Thymus (tissue), 11 donors: ENCODE results near the gene CFAP73. TPM values are rescaled to one million over a fixed set of nuclear protein-coding genes. Genes with fewer than 3 reads are reported as not detected.
A peak's percentile ranks its signal among the peaks of the same experiment; 100 is the strongest.

Experiments used
- DNase-seq, 9 donors: peaks; one replicate each; pipeline ENCODE4 v3.0.0-alpha.2; 2013; ENCODE audit warnings: low spot score in 9 of 9, low read depth in 6 of 9, missing footprints in 1 of 9
- H3K27ac ChIP-seq, 2 donors: one replicate each; pipeline ENCODE4 v1.5.1; 2013; ENCODE audit warnings: control low read depth in 1 of 2, low read depth in 1 of 2, low read length in 1 of 2, mild to moderate bottlenecking in 1 of 2, moderate library complexity in 1 of 2
- H3K27me3 ChIP-seq, 2 donors: one replicate each; pipeline ENCODE4 v1.5.1; 2013; ENCODE audit warnings: low read length in 1 of 2; ENCODE audit not compliant: control insufficient read depth in 2 of 2, insufficient read depth in 1 of 2
- H3K36me3 ChIP-seq, 2 donors: one replicate each; pipeline ENCODE4 v1.5.1; 2013; ENCODE audit warnings: low read length in 1 of 2, mild to moderate bottlenecking in 1 of 2, moderate library complexity in 1 of 2; ENCODE audit not compliant: control insufficient read depth in 2 of 2, insufficient read depth in 2 of 2
- H3K4me1 ChIP-seq, 2 donors: one replicate each; pipeline ENCODE4 v1.5.1; 2013; ENCODE audit warnings: low read length in 2 of 2; ENCODE audit not compliant: control insufficient read depth in 2 of 2, insufficient read depth in 2 of 2
- H3K4me3 ChIP-seq, 2 donors: one replicate each; pipeline ENCODE4 v1.5.1; 2013; ENCODE audit warnings: low read length in 2 of 2, control low read depth in 1 of 2, mild to moderate bottlenecking in 1 of 2
- H3K9me3 ChIP-seq, 2 donors: one replicate each; pipeline ENCODE4 v1.5.1; 2013; ENCODE audit warnings: low read length in 1 of 2, mild to moderate bottlenecking in 1 of 2; ENCODE audit not compliant: control insufficient read depth in 2 of 2, insufficient read depth in 1 of 2
- WGBS: extraction: QIAGEN DNeasy Blood & Tissue Kit; methylation state at CpG from one replicate; pipeline ENCODE4 v1.1.7; 2013; 5-methylcytosine and 5-hydroxymethylcytosine counted together
- polyA plus RNA-seq: library from polyadenylated mRNA; stranded (reverse); fragments of 200-250 nt; gene quantifications from one replicate; pipeline ENCODE4 v1.2.3, GENCODE V29; 2013
- total RNA-seq: library from RNA; stranded (reverse); fragments of 120-200 nt; gene quantifications from one replicate; pipeline ENCODE4 v1.2.4, GENCODE V29; 2013
- donor health status: healthy.

The CFAP73 gene
- total and polyA plus RNA-seq, 2 donors: 0.28 to 0.73 TPM

- Histone ChIP-seq H3K36me3 (peaks cover 22 to 27% of the 10 kb centered on the region in 2 donors), H3K4me3 (no peak overlapping the region), H3K4me1 (peaks cover 9 to 12% of the 10 kb centered on the region in 2 donors), H3K9me3 (no peaks in the 10 kb centered on the region), H3K27me3 (no peaks in the 10 kb centered on the region), H3K27ac (no peak overlapping the region)
- WGBS: 97% methylated on average over 2 of the region's 2 CpGs
- no peak for DNase-seq
These were observed 39.8 kb downstream of the CFAP73 start for GRCh38 chr12:113189361-113189760.

DNA sequence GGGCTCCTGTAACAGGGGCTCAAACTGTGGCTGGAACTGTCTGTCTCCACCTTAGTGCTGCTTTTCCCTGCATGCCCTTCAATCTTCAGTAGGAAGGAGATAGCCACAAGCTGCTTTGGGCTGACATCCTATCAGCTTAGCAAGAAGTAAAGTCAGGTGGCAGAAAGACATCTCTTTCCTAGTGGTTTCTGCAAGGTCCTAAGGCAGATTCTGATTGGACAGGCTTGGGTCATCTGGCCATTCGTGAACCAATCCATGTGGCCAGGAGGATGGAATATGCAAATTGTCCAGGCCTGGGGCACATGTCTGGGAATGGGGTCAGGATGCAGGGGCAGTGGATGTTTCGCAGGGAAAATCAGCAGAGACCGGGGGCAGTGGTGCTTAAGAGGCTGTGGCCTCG, 41.2 kb downstream of the CFAP73 start:
- H3K9me3 ChIP-seq: no peaks in the 10 kb centered on the region
- no peak for DNase-seq
- no peaks in the 10 kb centered on the region for H3K27me3 ChIP-seq
- H3K27ac ChIP-seq: no peak overlapping the region
- H3K36me3 ChIP-seq: peaks cover 22 to 27% of the 10 kb centered on the region in 2 donors
- 98% methylated on average over 4 of the region's 4 CpGs for WGBS
- peaks cover 8 to 11% of the 10 kb centered on the region in 2 donors for H3K4me1 ChIP-seq
- H3K4me3 ChIP-seq: no peak overlapping the region

DNA sequence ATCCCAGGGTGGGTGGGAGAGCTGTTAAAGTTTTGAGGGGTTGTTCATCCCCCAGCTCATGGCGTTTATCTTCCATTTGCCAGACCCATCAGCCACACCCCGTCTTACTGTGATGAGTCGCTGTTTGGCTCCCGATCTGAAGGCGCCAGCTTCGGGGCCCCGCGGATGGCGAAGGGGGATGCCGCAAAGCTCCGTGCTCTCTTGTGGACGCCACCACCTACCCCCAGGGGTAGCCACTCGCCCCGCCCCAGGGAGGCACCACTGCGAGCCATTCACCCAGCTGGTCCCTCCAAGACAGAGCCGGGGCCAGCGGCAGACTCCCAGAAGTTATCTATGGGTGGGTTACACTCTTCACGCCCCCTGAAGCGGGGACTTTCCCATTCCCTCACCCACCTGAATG, 41.7 kb downstream of the CFAP73 start:
- H3K4me1 ChIP-seq: peaks cover 7 to 8% of the 10 kb centered on the region in 2 donors
- peaks cover 22 to 27% of the 10 kb centered on the region in 2 donors for H3K36me3 ChIP-seq
- no peak overlapping the region for H3K27ac ChIP-seq
- no peak overlapping the region for H3K4me3 ChIP-seq
- no peaks in the 10 kb centered on the region for H3K27me3 ChIP-seq
- 97% methylated on average over 19 of the region's 19 CpGs for WGBS
- no peaks in the 10 kb centered on the region for H3K9me3 ChIP-seq
- no peak for DNase-seq

GRCh38 chr12:113194971-113195391, 45.5 kb downstream of the CFAP73 start:
- 96% methylated on average over 4 of the region's 4 CpGs for WGBS
- Histone ChIP-seq H3K36me3 (peaks cover 20 to 22% of the 10 kb centered on the region in 2 donors), H3K27me3 (no peaks in the 10 kb centered on the region), H3K9me3 (no peaks in the 10 kb centered on the region), H3K4me3 (no peak overlapping the region), H3K4me1 (no peaks in the 10 kb centered on the region), H3K27ac (no peak overlapping the region)
- DNase-seq: no peak

GRCh38 chr12:113195598-113195997, 46.1 kb downstream of the CFAP73 start:
- H3K4me1 ChIP-seq: no peaks in the 10 kb centered on the region
- peaks cover 19 to 22% of the 10 kb centered on the region in 2 donors for H3K36me3 ChIP-seq
- no peak for DNase-seq
- no peaks in the 10 kb centered on the region for H3K9me3 ChIP-seq
- H3K4me3 ChIP-seq: no peak overlapping the region
- 97% methylated on average over 13 of the region's 13 CpGs for WGBS
- H3K27me3 ChIP-seq: no peaks in the 10 kb centered on the region
- no peak overlapping the region for H3K27ac ChIP-seq

GRCh38 chr12:113196582-113196981, 47.1 kb downstream of the CFAP73 start:
- WGBS: 92% methylated on average over 7 of the region's 7 CpGs
- DNase-seq: no peak

GRCh38 chr12:113196990-113197389, 47.5 kb downstream of the CFAP73 start:
- H3K9me3 ChIP-seq: no peaks in the 10 kb centered on the region

More at GRCh38 chr12:113196582-113196981, 47.1 kb downstream of the CFAP73 start:
- no peaks in the 10 kb centered on the region for H3K4me1 ChIP-seq
- H3K9me3 ChIP-seq: no peaks in the 10 kb centered on the region
- H3K27ac ChIP-seq: no peak overlapping the region
- H3K36me3 ChIP-seq: peaks cover 9 to 13% of the 10 kb centered on the region in 2 donors
- no peaks in the 10 kb centered on the region for H3K27me3 ChIP-seq
- H3K4me3 ChIP-seq: no peak overlapping the region

DNA sequence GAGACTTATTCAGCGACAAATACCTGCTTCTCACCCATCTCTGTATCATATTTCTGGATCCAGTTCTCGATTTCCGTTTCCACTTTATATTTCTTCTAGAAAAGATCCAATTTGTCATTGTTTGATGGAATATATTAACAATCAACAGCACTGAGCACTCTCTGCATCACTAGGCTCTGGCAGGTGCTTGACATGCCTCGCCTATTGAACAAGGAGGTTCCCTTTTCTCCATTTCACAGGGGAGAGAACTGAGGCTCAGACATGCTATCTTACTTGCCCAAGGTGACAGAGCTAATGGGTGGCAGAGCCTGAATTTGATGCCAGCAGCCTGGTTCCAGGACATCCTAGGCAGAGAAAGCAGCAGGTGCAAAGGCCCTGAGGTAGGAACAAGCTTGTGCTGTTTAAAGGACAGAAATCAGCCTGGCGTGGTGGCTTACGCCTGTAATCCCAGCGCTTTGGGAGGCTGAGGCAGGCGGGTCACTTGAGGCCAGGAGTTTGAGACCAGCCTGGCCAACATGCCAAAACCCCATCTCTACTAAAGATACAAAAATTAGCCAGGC, 48.1 kb downstream of the CFAP73 start:
- DNase-seq: no peak
- H3K9me3 ChIP-seq: no peaks in the 10 kb centered on the region
- H3K27ac ChIP-seq: no peak overlapping the region
- 98% methylated on average over 8 of the region's 8 CpGs for WGBS
- peaks cover 0 to 2% of the 10 kb centered on the region in 2 donors for H3K36me3 ChIP-seq
- H3K4me3 ChIP-seq: no peak overlapping the region
- no peaks in the 10 kb centered on the region for H3K4me1 ChIP-seq
- no peaks in the 10 kb centered on the region for H3K27me3 ChIP-seq

More at GRCh38 chr12:113196990-113197389, 47.5 kb downstream of the CFAP73 start:
- no peak overlapping the region for H3K4me3 ChIP-seq
- peak in 5 of 9 donors; percentile 34 to 82 (median 49) for DNase-seq
- peaks cover 5 to 8% of the 10 kb centered on the region in 2 donors for H3K36me3 ChIP-seq
- H3K27me3 ChIP-seq: no peaks in the 10 kb centered on the region
- H3K4me1 ChIP-seq: no peaks in the 10 kb centered on the region
- WGBS: 21% methylated on average over 4 of the region's 4 CpGs
- H3K27ac ChIP-seq: no peak overlapping the region

- H3K4me3 ChIP-seq: no peak overlapping the region
- no peaks in the 10 kb centered on the region for H3K27me3 ChIP-seq
- DNase-seq: no peak
- no peaks in the 10 kb centered on the region for H3K36me3 ChIP-seq
- H3K9me3 ChIP-seq: no peaks in the 10 kb centered on the region
- no peaks in the 10 kb centered on the region for H3K4me1 ChIP-seq
- no peak overlapping the region for H3K27ac ChIP-seq
- 96% methylated on average over 1 of the region's 1 CpG for WGBS
These were observed 48.8 kb downstream of the CFAP73 start for GRCh38 chr12:113198296-113198695.
